GM19193 (cell line): Measurements from ENCODE around the gene METTL15.

Source experiments
- POLR2A ChIP-seq: IDR thresholded peaks from 4 replicates; pipeline ENCODE4 v1.6.1; 2011; ENCODE audit not compliant: insufficient read depth, insufficient read length; ENCODE audit errors: extremely low read depth

The METTL15 gene

DNA sequence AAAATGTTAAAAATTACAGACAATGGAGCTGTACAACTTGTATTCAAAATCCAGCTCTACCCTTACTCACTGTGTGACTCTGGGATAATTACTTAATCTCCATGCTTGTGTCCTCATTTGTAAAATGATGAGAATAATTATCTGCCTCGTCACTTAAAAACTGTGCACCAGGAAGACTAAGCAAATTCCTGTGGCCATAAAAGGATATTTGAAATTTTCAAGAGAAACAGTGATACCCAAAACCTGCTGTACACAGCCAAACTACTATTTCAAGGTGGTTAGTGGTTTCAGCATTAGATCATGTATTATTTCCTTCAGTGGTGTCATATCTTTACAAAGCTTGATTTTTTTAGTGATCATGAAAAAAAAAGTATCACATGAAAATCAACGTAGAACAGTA is 136.9 kb downstream of the METTL15 start:
- no peak for TF ChIP-seq POLR2A

DNA sequence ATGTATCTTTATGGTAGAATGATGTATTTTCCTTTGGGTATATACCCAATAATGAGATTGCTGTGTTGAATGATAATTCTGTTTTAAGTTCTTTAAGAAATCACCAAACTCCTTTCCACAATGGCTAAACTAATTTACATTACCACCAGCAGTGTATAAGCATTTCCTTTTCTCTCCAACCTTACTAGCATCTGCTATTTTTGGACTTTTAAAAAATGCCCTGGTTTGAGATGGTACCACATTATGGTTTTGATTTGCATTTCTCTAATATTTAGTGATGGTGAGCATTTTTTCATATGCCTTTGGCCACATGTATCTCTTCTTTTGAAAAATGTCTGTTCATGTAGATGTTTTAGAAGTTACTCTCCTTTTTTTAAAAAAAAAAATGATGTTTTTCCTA is 142.0 kb downstream of the METTL15 start:
- no peak for TF ChIP-seq POLR2A

- no peak for TF ChIP-seq POLR2A
Observed at GRCh38 chr11:28251257-28251656, 143.1 kb downstream of the METTL15 start.

DNA sequence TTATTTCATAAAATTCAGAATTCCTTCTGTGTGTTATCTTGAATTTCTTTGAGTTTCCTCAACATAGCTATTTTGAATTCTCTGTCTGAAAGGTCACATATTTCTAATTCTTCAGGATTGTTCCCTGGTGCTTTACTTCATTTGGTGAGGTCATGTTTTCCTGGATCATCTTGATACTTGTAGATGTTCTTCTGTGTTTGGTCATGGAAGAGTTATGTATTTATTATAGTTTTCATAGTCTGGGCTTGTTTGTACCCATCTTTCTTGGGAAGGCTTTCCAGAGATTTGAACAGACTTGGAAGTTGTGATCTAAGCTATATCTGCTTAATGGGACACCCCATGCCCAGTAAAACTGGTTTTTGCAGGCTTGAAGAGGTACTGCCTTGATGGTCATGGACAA is 149.6 kb downstream of the METTL15 start:
- no peak for TF ChIP-seq POLR2A

DNA sequence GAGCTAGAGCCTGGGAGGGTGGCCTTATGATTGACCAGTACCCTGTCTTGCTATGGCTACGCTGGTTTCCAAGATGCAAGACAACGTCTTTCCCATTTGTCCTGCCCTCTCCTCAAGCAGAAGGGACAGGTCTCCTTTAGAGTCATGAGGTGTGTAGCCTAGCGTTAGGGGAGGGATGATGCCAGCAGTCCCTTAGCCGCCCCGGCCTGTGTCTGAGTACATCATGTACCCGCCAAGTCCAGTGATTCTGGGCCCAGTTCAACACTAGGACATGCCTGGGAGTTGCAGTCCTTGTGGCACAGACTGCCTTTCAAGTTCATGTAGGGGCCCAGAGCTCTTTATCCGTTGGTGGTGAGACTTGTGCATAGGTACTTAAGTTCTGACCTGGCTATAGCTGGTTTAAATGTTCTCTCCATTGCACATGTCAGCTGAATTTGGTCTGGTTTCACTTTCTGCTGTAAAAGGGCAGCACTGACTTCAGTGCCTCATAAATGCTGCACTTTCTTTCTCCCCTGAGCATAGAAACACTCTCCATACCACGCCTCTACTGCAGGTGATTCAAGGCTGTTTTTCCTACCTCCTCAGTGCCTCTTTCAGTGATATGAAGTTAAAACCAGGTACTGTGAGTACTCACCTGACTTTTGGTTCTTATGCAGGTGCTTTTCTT is 151.1 kb downstream of the METTL15 start:
- TF ChIP-seq POLR2A = no peak

- TF ChIP-seq POLR2A = no peak
Observed at GRCh38 chr11:28268925-28269324, 160.7 kb downstream of the METTL15 start.

- no peak for TF ChIP-seq POLR2A
Observed at GRCh38 chr11:28269586-28269985, 161.4 kb downstream of the METTL15 start.

GRCh38 chr11:28274216-28274615 is 166.0 kb downstream of the METTL15 start:
- no peak for TF ChIP-seq POLR2A

- no peak for TF ChIP-seq POLR2A
Observed at GRCh38 chr11:28284196-28284595, 176.0 kb downstream of the METTL15 start.

GRCh38 chr11:28289444-28289843 is 181.3 kb downstream of the METTL15 start:
- no peak for TF ChIP-seq POLR2A

DNA sequence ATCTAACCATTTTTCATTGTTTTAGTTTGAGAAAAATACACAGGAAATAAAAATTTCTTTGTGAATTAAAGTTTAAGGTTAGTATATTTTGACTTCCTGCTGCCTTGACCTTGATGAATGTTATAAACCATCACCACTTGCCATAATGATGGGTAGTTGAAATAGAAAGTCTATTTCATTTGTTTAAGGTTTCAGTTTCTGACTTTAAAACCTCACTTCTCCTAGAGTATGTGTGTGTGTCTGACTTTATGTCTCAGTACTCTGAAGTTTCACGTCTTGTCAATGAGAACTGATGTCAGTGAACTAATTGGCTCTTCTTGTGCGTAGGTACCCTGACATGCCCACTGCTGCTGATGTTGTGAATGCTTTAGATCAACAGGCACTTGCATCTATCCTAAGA is 188.2 kb downstream of the METTL15 start:
- no peak for TF ChIP-seq POLR2A

- TF ChIP-seq POLR2A = no peak
Observed at GRCh38 chr11:28298209-28298608, 190.0 kb downstream of the METTL15 start.

- TF ChIP-seq POLR2A = no peak
Observed at GRCh38 chr11:28303477-28304191, 195.4 kb downstream of the METTL15 start.

DNA sequence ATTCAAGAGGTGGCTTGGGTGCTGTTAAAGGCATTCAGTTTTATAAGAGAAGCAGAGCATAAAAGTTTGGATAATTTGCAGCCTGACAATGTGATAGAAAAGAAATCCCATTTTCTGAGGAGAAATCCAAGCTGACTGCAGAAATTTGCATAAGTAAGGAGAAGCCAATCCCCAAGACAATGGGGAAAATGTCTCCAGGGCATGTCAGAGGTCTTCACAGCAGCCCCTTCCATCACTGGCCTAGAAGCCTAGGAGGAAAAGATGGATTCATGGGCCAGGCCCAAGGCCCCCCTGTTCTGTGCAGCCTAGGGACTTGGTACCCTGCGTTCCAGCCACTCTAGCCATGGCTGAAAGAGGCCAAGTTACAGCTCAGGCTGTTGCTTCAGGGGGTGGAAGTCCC is 207.3 kb downstream of the METTL15 start:
- TF ChIP-seq POLR2A = no peak

GRCh38 chr11:28318871-28319270 is 210.7 kb downstream of the METTL15 start:
- TF ChIP-seq POLR2A = no peak

- no peak for TF ChIP-seq POLR2A
Observed at GRCh38 chr11:28323621-28324020, 215.4 kb downstream of the METTL15 start.

DNA sequence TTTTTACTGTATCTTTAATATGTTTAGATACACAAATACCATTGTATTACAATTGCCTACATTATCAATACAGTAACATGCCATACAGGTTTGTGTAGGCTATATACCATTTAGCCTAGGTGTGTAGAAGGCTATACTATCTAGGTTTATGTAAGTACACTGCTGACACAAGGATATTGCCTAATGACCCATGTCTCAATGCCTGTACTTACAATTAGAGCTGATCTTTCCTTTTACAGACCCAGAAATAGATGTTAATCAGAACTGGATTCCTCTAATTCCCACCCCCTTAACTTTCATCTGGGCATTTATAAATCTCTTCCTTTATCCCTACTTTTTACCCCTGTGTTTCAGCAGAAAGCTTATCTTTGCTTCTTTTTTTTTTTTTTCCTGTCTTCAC is 229.5 kb downstream of the METTL15 start:
- no peak for TF ChIP-seq POLR2A

DNA sequence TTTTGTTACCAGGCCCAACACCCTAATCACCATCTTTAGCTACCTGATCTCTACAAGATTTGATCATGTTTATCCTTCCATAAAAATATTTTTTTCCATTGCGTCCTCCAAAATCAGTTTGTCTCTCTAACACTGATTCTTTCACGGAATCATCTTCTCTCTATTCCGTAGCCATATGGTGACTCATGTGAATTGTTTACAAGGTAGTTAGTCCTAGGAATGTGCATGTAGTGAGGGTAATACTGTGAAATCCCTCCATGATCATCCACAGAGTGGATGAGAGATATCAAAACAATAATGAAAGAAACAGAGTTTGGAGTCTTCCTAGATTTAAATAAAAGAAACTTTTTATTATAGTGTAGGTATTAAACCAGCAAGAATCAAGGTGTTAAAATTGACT is 230.2 kb downstream of the METTL15 start:
- TF ChIP-seq POLR2A = no peak

GRCh38 chr11:28339488-28339887 is 231.3 kb downstream of the METTL15 start:
- TF ChIP-seq POLR2A = no peak
